K562 (cell line): ENCODE data around the gene PLGRKT. TPM values are rescaled to one million over a fixed set of nuclear protein-coding genes. Genes with fewer than 3 reads are reported as not detected.

Experiments
- ATAC-seq: fragments of 200-7000 bp; cut with Tn5 transposase; 3 replicates; pipeline ENCODE4 v1.9.1; 2020; ENCODE audit warnings: moderate library complexity
- BruUV-seq: library from RNA; stranded (reverse); fragments of 400-500 nt; replicated peaks from 2 replicates; lab custom pipeline; 2021; lab: Mats Ljungman, UMichigan
- CTCF ChIA-PET: fragments of 300-600 bp; formaldehyde crosslinking; extraction: SDS; loops from one replicate; lab custom pipeline; 2021; ENCODE audit warnings: low intra/inter-chr PET ratio; lab: Yijun Ruan, JAX
- POLR2A ChIA-PET: fragments of 300-600, 350-650 bp; sonication (Branson Sonifier 250); formaldehyde crosslinking; extraction: SDS; loops from one replicate; lab custom pipeline; 2021; ENCODE audit warnings: antibody characterized with exemption, inconsistent platforms; lab: Yijun Ruan, JAX
- DNase-seq, 4 experiments: peaks; one replicate each; pipeline versions ENCODE4 v3.0.0 to v3.0.0-alpha.2; 2011 to 2018; ENCODE audit warnings: low spot score in 3 of 4, mixed read lengths in 3 of 4; ENCODE audit errors: extremely low read depth in 1 of 4
- FAIRE-seq: peaks from 2 replicates; lab custom pipeline; 2011; peaks lifted over from hg19 to GRCh38; lab: Jason Lieb, UNC
- H2AFZ ChIP-seq: 2 replicates; pipeline ENCODE4 v1.6.0; 2011; ENCODE audit warnings: low read depth, low read length, control low read depth, inconsistent platforms
- H3K27ac ChIP-seq: fragments of 200-600 bp; 3 replicates; pipeline ENCODE4 v1.8.0; 2011; ENCODE audit warnings: low read depth, mild to moderate bottlenecking, control low read depth, inconsistent platforms, low read length, moderate library complexity, mixed read lengths; ENCODE audit errors: extremely low read depth
- H3K27me3 ChIP-seq, 2 experiments: fragments of 300-600 bp in 1 of 2; 2 replicates in 1 of 2; 3 replicates in 1 of 2; pipeline versions ENCODE4 v1.6.0 to v1.8.0; 2011; ENCODE audit warnings: inconsistent platforms in 2 of 2, low read length in 2 of 2, mild to moderate bottlenecking in 1 of 2, mixed read lengths in 1 of 2, moderate library complexity in 1 of 2; ENCODE audit not compliant: control insufficient read depth in 2 of 2, insufficient read depth in 2 of 2
- H3K36me3 ChIP-seq: fragments of 300-600 bp; 3 replicates; pipeline ENCODE4 v1.8.0; 2011; ENCODE audit warnings: mild to moderate bottlenecking, low read length, inconsistent platforms; ENCODE audit not compliant: control insufficient read depth, insufficient read depth
- H3K4me1 ChIP-seq, 2 experiments: fragments of 200-600 bp in 1 of 2; replicated peaks in 1 of 2; 2 replicates in 1 of 2; 3 replicates in 1 of 2; pipeline versions ENCODE4 v1.5.1 to v1.8.0; 2011; ENCODE audit warnings: inconsistent platforms in 2 of 2, low read length in 2 of 2, mild to moderate bottlenecking in 1 of 2, mixed read lengths in 1 of 2, moderate library complexity in 1 of 2; ENCODE audit not compliant: control insufficient read depth in 2 of 2, insufficient read depth in 2 of 2
- H3K4me2 ChIP-seq: 2 replicates; pipeline ENCODE4 v1.6.1; 2011; ENCODE audit warnings: low read length, control low read depth, inconsistent platforms, mixed read lengths; ENCODE audit not compliant: insufficient read depth
- H3K4me3 ChIP-seq: fragments of 200-600 bp; sonication (generic), shearing (Covaris generic); 2 replicates; pipeline ENCODE4 v1.5.1; 2016; ENCODE audit warnings: control low read depth, inconsistent platforms
- H3K79me2 ChIP-seq: fragments of 200-600 bp; 3 replicates; pipeline ENCODE4 v1.8.0; 2011; ENCODE audit warnings: low read length, inconsistent platforms; ENCODE audit not compliant: control insufficient read depth, insufficient read depth
- H3K9ac ChIP-seq, 2 experiments: 2 replicates each; pipeline versions ENCODE4 v1.6.0 to v1.6.1; 2011; ENCODE audit warnings: low read depth in 2 of 2, low read length in 2 of 2, control low read depth in 1 of 2, inconsistent platforms in 1 of 2, mild to moderate bottlenecking in 1 of 2, mixed read lengths in 1 of 2; ENCODE audit not compliant: insufficient read depth in 1 of 2
- H3K9me1 ChIP-seq: one replicate; pipeline ENCODE4 v1.6.0; 2011; ENCODE audit warnings: inconsistent platforms, mild to moderate bottlenecking, low read length, moderate library complexity; ENCODE audit not compliant: control insufficient read depth, insufficient read depth
- H3K9me3 ChIP-seq: replicated peaks from 2 replicates; pipeline ENCODE4 v1.5.1; 2011; ENCODE audit warnings: low read depth, low read length, inconsistent platforms; ENCODE audit not compliant: control insufficient read depth, insufficient read depth
- H4K20me1 ChIP-seq: replicated peaks from 2 replicates; pipeline ENCODE4 v1.6.1; 2011; ENCODE audit warnings: low read length, inconsistent platforms, mixed read lengths; ENCODE audit not compliant: control insufficient read depth, insufficient read depth
- CBX8 ChIP-seq: fragments of 200-600 bp; sonication (generic); IDR thresholded peaks from 2 replicates; pipeline ENCODE4 v1.6.1; 2012; ENCODE audit warnings: borderline replicate concordance, mixed run types, low read depth, mild to moderate bottlenecking, moderate library complexity, mixed read lengths, low read length, control low read depth, inconsistent platforms; ENCODE audit not compliant: poor library complexity, severe bottlenecking; ENCODE audit errors: extremely low read depth
- CREB1 ChIP-seq, 2 experiments: sonication (generic) in 1 of 2; formaldehyde crosslinking in 1 of 2; IDR thresholded peaks; 2 replicates each; pipeline versions ENCODE4 v1.6.1 to v1.8.0; 2012 to 2022; ENCODE audit warnings: inconsistent platforms in 1 of 2, mild to moderate bottlenecking in 1 of 2, missing genetic modification reagents in 1 of 2, moderate library complexity in 1 of 2
- KLF10 ChIP-seq: fragments of 250-450 bp; sonication (Bioruptor Pico); IDR thresholded peaks from 2 replicates; pipeline ENCODE4 v1.6.1; 2021; ENCODE audit warnings: matching md5 sums
- NBN ChIP-seq: fragments of 450-650 bp; IDR thresholded peaks from 2 replicates; pipeline ENCODE4 v1.6.1; 2016; ENCODE audit warnings: low read depth, mild to moderate bottlenecking
- WGBS: fragments of 100-300 bp; shearing (Covaris generic); methylation state at CpG from one replicate; pipeline ENCODE4 v1.1.6; 2016; ENCODE audit warnings: low coverage, mixed read lengths; ENCODE audit not compliant: insufficient coverage; ENCODE audit errors: missing lambda C conversion rate; 5-methylcytosine and 5-hydroxymethylcytosine counted together
- in situ Hi-C: fragments of 300-500 bp; cut with MboI; formaldehyde crosslinking; loops from 4 replicates; pipeline ENCODE4 v1.15.0; 2018; ENCODE audit warnings: inconsistent platforms, mixed read lengths
- intact Hi-C: fragments of 100-400 bp; cut with micrococcal nuclease; formaldehyde crosslinking; loops from 2 replicates; pipeline ENCODE4 v1.14.2; 2022
- polyA plus RNA-seq, 8 experiments: library from polyadenylated mRNA; depleted of rRNA in 4 of 8; stranded (reverse) in 5 of 8; unstranded in 3 of 8; fragments of >200 nt; fragmentation: Nextera tagmentation in 2 of 8; fragmentation: Illumina TruSeq in 1 of 8; extraction: Ambion mirVana in 2 of 8; extraction: Trizol in 1 of 8; gene quantifications; 2 replicates each; pipeline versions ENCODE4 v1.2.1 to v1.2.3, GENCODE V29; 2011 to 2014; ENCODE audit warnings: inconsistent platforms in 1 of 8, missing spikeins in 1 of 8
- total RNA-seq, 7 experiments: library from RNA; depleted of rRNA in 6 of 7; stranded (reverse); fragments of >200 nt in 6 of 7; fragmentation: Illumina TruSeq in 2 of 7; extraction: Trizol in 2 of 7; gene quantifications; 2 replicates each; pipeline versions ENCODE4 v1.2.1 to v1.2.3, GENCODE V29; 2011 to 2021; ENCODE audit warnings: low replicate concordance in 1 of 7

Gene PLGRKT
- total and polyA plus RNA-seq, 9 of the 15 experiments (the other 6 are each of a cell fraction or from before 2014, with no cell fraction given) = 4.7 to 13.8 (median 6.5) TPM

DNA sequence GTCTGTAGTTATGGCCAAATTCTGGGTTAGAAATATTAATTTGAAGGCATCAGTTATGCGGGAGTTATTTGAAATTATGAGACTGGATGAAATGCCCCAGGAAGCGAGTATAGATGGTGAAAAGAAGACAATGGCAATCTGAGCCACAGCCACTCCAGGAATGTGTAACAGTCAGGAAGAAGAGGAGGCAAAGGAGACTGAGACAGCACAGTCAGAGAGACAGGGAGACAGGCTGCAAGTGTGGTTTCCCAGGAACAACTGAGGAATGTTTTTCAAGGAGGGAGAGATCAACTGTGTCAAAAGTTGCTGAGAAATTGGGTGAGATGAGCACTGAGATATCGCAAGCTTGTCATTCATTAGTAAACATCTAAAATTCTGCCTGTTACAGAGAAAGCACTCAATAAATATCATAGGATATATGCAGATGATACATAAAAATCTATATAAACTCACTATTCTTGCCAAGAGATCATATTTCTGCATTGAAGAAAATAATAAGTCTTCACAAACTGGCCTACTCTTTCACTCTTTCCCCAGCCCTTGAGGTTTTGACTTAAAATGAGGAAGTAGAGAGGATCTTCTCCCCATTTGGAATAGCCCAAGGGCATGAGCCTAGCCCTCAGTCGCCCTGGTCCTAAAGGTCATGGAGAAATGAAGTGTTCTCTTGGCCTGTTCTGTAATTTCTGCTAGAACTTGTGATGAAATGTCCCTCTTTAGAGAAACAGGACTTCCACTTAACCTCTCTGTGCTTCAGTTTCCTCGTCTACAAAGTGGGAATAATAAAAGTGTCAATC, 49.5 kb downstream of the PLGRKT start:
- Histone ChIP-seq H4K20me1 (no peaks in the 10 kb centered on the region; the same call in 1 of the 2 replicates), H3K4me1 (no peaks in the 10 kb centered on the region), H3K79me2 (no peaks in the 10 kb centered on the region), H3K9me3 (no peaks in the 10 kb centered on the region), H3K9ac (no peak overlapping the region), H3K36me3 (no peaks in the 10 kb centered on the region), H2AFZ (no peak overlapping the region), H3K9me1 (no peaks in the 10 kb centered on the region), H3K27ac (no peak overlapping the region), H3K4me3 (no peak overlapping the region), H3K4me2 (no peak overlapping the region), H3K27me3 (no peaks in the 10 kb centered on the region)
- WGBS = 14% methylated on average over 5 of the region's 5 CpGs
- in situ Hi-C loops (no loop called here), intact Hi-C loops (no loop called here)
- no peak for DNase-seq
- POLR2A ChIA-PET = no interaction called here
- BruUV-seq = no TSS peak
- no peak for TF ChIP-seq KLF10 (CRISPR knock-in tag)
- CTCF ChIA-PET = no interaction called here
- no peak for FAIRE-seq
- no peak for ATAC-seq

DNA sequence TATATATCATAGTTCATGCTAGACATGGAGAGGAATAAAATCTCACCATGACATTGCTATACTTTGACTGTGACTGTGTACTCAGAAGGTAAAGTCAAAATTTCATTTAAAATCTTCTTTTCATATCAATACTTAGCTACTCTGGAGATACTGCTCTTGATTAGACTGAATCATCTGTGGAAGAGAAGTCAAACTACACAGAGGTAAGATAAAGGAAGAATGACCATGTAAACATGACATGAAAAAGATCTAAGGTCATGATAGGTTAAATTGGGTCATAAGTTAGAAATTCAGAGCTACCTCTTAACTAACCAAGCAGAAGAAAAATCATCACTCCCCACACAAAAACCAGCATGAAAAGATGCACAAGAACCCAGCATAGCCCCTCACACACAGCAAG, 53.3 kb downstream of the PLGRKT start:
- Histone ChIP-seq H3K4me2 (no peak overlapping the region), H3K9me1 (no peaks in the 10 kb centered on the region), H4K20me1 (no peaks in the 10 kb centered on the region), H3K4me3 (no peak overlapping the region), H2AFZ (no peak overlapping the region), H3K27ac (no peak overlapping the region), H3K9ac (no peak overlapping the region), H3K9me3 (no peaks in the 10 kb centered on the region), H3K36me3 (no peaks in the 10 kb centered on the region), H3K4me1 (no peaks in the 10 kb centered on the region), H3K79me2 (no peaks in the 10 kb centered on the region), H3K27me3 (no peaks in the 10 kb centered on the region)
- POLR2A ChIA-PET = no interaction called here
- intact Hi-C loops = no loop called here
- no peak for ATAC-seq
- no peak for FAIRE-seq
- in situ Hi-C loops = no loop called here
- DNase-seq = no peak
- no TSS peak for BruUV-seq
- CTCF ChIA-PET = no interaction called here
- TF ChIP-seq CBX8 = no peak
- TF ChIP-seq NBN = no peak
- no peak for TF ChIP-seq CREB1 (IDR thresholded peaks at IDR 0.05)
- no peak for TF ChIP-seq CREB1 (CRISPR knock-in tag; IDR thresholded peaks at IDR 0.05)
